Left ventricle myocardium inferior (tissue), 1 donor: ENCODE data around the gene KRT79. TPM values are rescaled to one million over a fixed set of nuclear protein-coding genes. Genes with fewer than 3 reads are reported as not detected.

Source experiments
- DNase-seq: peaks from one replicate; pipeline ENCODE4 v3.0.0-alpha.2; 2020
- H3K27ac ChIP-seq: fragments of 200-600 bp; replicated peaks from 2 replicates; pipeline ENCODE4 v1.8.0; 2021
- H3K27me3 ChIP-seq: fragments of 200-600 bp; 2 replicates; pipeline ENCODE4 v1.8.0; 2021; ENCODE audit warnings: low read depth
- H3K36me3 ChIP-seq: fragments of 200-600 bp; 2 replicates; pipeline ENCODE4 v1.8.0; 2021
- H3K4me1 ChIP-seq: fragments of 200-600 bp; 2 replicates; pipeline ENCODE4 v1.8.0; 2021
- H3K4me3 ChIP-seq: fragments of 200-600 bp; 2 replicates; pipeline ENCODE4 v1.8.0; 2021; ENCODE audit warnings: mild to moderate bottlenecking, moderate library complexity
- H3K9me3 ChIP-seq: fragments of 200-600 bp; replicated peaks from 2 replicates; pipeline ENCODE4 v1.8.0; 2021
- CTCF ChIP-seq: fragments of 200-600 bp; IDR thresholded peaks from 2 replicates; pipeline ENCODE4 v1.8.0; 2021; ENCODE audit warnings: antibody characterized with exemption, mild to moderate bottlenecking, borderline replicate concordance
- intact Hi-C: fragments of 100-400 bp; cut with micrococcal nuclease; formaldehyde crosslinking; loops from one replicate; pipeline ENCODE4 v1.11.0; 2022
- total RNA-seq: library from RNA; stranded (reverse); fragmentation: NEBNext Ultra II Directional; extraction: Animal tissue kit (Norgen Biotek cat#: 25700); gene quantifications from one replicate; pipeline ENCODE4 v1.2.1, GENCODE V29; 2021
- donor health status: DM: no; HTN: yes; CAD: no; lungs with severe emphysema.

KRT79 gene
- total RNA-seq, 1 donor from 2014 or later = not detected

- Histone ChIP-seq H3K27me3 (peaks cover 56% of the 10 kb centered on the region), H3K9me3 (no peaks in the 10 kb centered on the region), H3K4me1 (peaks cover 6% of the 10 kb centered on the region), H3K4me3 (no peak overlapping the region), H3K36me3 (no peaks in the 10 kb centered on the region), H3K27ac (no peak overlapping the region)
- intact Hi-C loops = no loop called here
- no peak for DNase-seq
- no peak for TF ChIP-seq CTCF
Observed at GRCh38 chr12:52817699-52818238, 16.3 kb downstream of the KRT79 start.

- intact Hi-C loops = no loop called here
- no peak overlapping the region for H3K27ac ChIP-seq
- no peak for TF ChIP-seq CTCF
Observed at GRCh38 chr12:52817003-52817698, 17.0 kb downstream of the KRT79 start.

GRCh38 chr12:52815676-52816588 is 18.2 kb downstream of the KRT79 start:
- H3K27me3 ChIP-seq = peaks cover 45% of the 10 kb centered on the region
- no peak overlapping the region for H3K4me3 ChIP-seq
- no peak overlapping the region for H3K27ac ChIP-seq
- no peak for TF ChIP-seq CTCF
- no peaks in the 10 kb centered on the region for H3K36me3 ChIP-seq
- no peaks in the 10 kb centered on the region for H3K9me3 ChIP-seq
- no peak for DNase-seq
- intact Hi-C loops = no loop called here
- H3K4me1 ChIP-seq = peaks cover 6% of the 10 kb centered on the region

More at GRCh38 chr12:52817003-52817698, 17.0 kb downstream of the KRT79 start:
- DNase-seq = no peak
- Histone ChIP-seq H3K4me1 (peaks cover 6% of the 10 kb centered on the region), H3K4me3 (no peak overlapping the region), H3K9me3 (no peaks in the 10 kb centered on the region), H3K36me3 (no peaks in the 10 kb centered on the region), H3K27me3 (peaks cover 56% of the 10 kb centered on the region)

- intact Hi-C loops = no loop called here
Observed at GRCh38 chr12:52815161-52815560, 18.9 kb downstream of the KRT79 start.

More at GRCh38 chr12:52815161-52815560, 18.9 kb downstream of the KRT79 start:
- H3K36me3 ChIP-seq = no peaks in the 10 kb centered on the region
- H3K9me3 ChIP-seq = no peaks in the 10 kb centered on the region
- H3K27me3 ChIP-seq = peaks cover 37% of the 10 kb centered on the region
- no peak overlapping the region for H3K27ac ChIP-seq
- no peak overlapping the region for H3K4me3 ChIP-seq
- peaks cover 6% of the 10 kb centered on the region for H3K4me1 ChIP-seq
- TF ChIP-seq CTCF = no peak
- DNase-seq = no peak
